Measurements from ENCODE around the gene ABCA13. TPM values are rescaled to one million over a fixed set of nuclear protein-coding genes. Genes with fewer than 3 reads are reported as not detected.

The ABCA13 gene
- total RNA-seq, 1 donor from 2014 or later, result not detected

- Histone ChIP-seq H3K36me3 (no peaks in the 10 kb centered on the region), H3K4me1 (no peaks in the 10 kb centered on the region), H3K9me3 (ENCODE audit: low read depth) (no peaks in the 10 kb centered on the region), H3K4me3 (no peak overlapping the region), H3K9ac (no peak overlapping the region), H3K4me2 (no peak overlapping the region), H2AFZ (replicated peaks) (no peak overlapping the region), H3K27me3 (no peaks in the 10 kb centered on the region), H3K27ac (no peak overlapping the region), H4K20me1 (ENCODE audit: low read depth) (no peaks in the 10 kb centered on the region), H3K79me2 (ENCODE audit: low read depth) (no peaks in the 10 kb centered on the region), H3F3A (ENCODE audit: low read depth) (no peaks in the 10 kb centered on the region)
- peaks cover under 1% of the 10 kb centered on the region for H3K27me3 Mint-ChIP-seq (ENCODE audit: insufficient read depth, low read depth)
- no peak for DNase-seq (ENCODE audit: low spot score)
- no peak overlapping the region for H3K4me3 Mint-ChIP-seq
- H3K9me3 Mint-ChIP-seq, result peaks cover 44% of the 10 kb centered on the region
- TF ChIP-seq CTCF (IDR thresholded peaks at IDR 0.05), result no peak
- no peak for TF ChIP-seq EZH2phosphoT487 (IDR thresholded peaks at IDR 0.05)
- no peak for TF ChIP-seq EZH2 (IDR thresholded peaks at IDR 0.05)
- H3K4me1 Mint-ChIP-seq, result no peaks in the 10 kb centered on the region
- no peaks in the 10 kb centered on the region for H3K36me3 Mint-ChIP-seq
- no peak overlapping the region for H3K27ac Mint-ChIP-seq
These were observed 6.1 kb upstream of the ABCA13 start for GRCh38 chr7:48165157-48165556.

- no peak overlapping the region for H3K27ac ChIP-seq
- H3F3A ChIP-seq (ENCODE audit: low read depth), result no peaks in the 10 kb centered on the region
- no peaks in the 10 kb centered on the region for H3K27me3 ChIP-seq
- no peaks in the 10 kb centered on the region for H3K4me1 ChIP-seq
- H3K4me3 ChIP-seq, result no peak overlapping the region
- Mint-ChIP-seq H3K4me3 (no peak overlapping the region), H3K27ac (no peak overlapping the region), H3K4me1 (peaks cover 6% of the 10 kb centered on the region), H3K27me3 (ENCODE audit: insufficient read depth, low read depth) (peaks cover 2% of the 10 kb centered on the region), H3K36me3 (no peaks in the 10 kb centered on the region), H3K9me3 (peaks cover 37% of the 10 kb centered on the region)
- H3K36me3 ChIP-seq, result no peaks in the 10 kb centered on the region
- no peak for DNase-seq (ENCODE audit: low spot score)
- no peak overlapping the region for H2AFZ ChIP-seq (replicated peaks)
- no peaks in the 10 kb centered on the region for H3K9me3 ChIP-seq (ENCODE audit: low read depth)
- no peak overlapping the region for H3K9ac ChIP-seq
- H3K4me2 ChIP-seq, result no peak overlapping the region
- H3K79me2 ChIP-seq (ENCODE audit: low read depth), result no peaks in the 10 kb centered on the region
- no peaks in the 10 kb centered on the region for H4K20me1 ChIP-seq (ENCODE audit: low read depth)
- TF ChIP-seq EZH2phosphoT487 (IDR thresholded peaks at IDR 0.05) (no peak), EZH2 (IDR thresholded peaks at IDR 0.05) (no peak), CTCF (IDR thresholded peaks at IDR 0.05) (no peak)
These were observed 3.1 kb upstream of the ABCA13 start for GRCh38 chr7:48168159-48168558.

GRCh38 chr7:48170506-48170905 lies 752 bp upstream of the ABCA13 start:
- H3K9ac ChIP-seq, result no peak overlapping the region
- no peaks in the 10 kb centered on the region for H3K79me2 ChIP-seq (ENCODE audit: low read depth)
- Mint-ChIP-seq H3K36me3 (no peaks in the 10 kb centered on the region), H3K9me3 (peaks cover 20% of the 10 kb centered on the region), H3K4me3 (no peak overlapping the region), H3K4me1 (peaks cover 6% of the 10 kb centered on the region), H3K27ac (no peak overlapping the region), H3K27me3 (ENCODE audit: insufficient read depth, low read depth) (peaks cover 4% of the 10 kb centered on the region)
- H3K4me2 ChIP-seq, result no peak overlapping the region
- no peaks in the 10 kb centered on the region for H3K27me3 ChIP-seq
- no peaks in the 10 kb centered on the region for H4K20me1 ChIP-seq (ENCODE audit: low read depth)
- H3F3A ChIP-seq (ENCODE audit: low read depth), result no peaks in the 10 kb centered on the region
- no peaks in the 10 kb centered on the region for H3K36me3 ChIP-seq
- H2AFZ ChIP-seq (replicated peaks), result no peak overlapping the region
- H3K4me3 ChIP-seq, result no peak overlapping the region
- no peaks in the 10 kb centered on the region for H3K9me3 ChIP-seq (ENCODE audit: low read depth)
- DNase-seq (ENCODE audit: low spot score), result no peak
- no peaks in the 10 kb centered on the region for H3K4me1 ChIP-seq
- TF ChIP-seq EZH2phosphoT487 (IDR thresholded peaks at IDR 0.05), result no peak
- no peak for TF ChIP-seq EZH2 (IDR thresholded peaks at IDR 0.05)
- no peak for TF ChIP-seq CTCF (IDR thresholded peaks at IDR 0.05)
- no peak overlapping the region for H3K27ac ChIP-seq

Measured in neural progenitor cell (in vitro differentiated cells).